Neural cell (in vitro differentiated cells): Measurements from ENCODE around the gene RDM1.

Experiments used
- EP300 ChIP-seq: fragments of 450-650 bp; conservative IDR thresholded peaks from 2 replicates; pipeline ENCODE4 v1.6.1; 2014; ENCODE audit warnings: antibody characterized with exemption, mild to moderate bottlenecking, moderate library complexity; ENCODE audit not compliant: poor library complexity, severe bottlenecking
- EZH2 ChIP-seq: fragments of 200-600, 300-800 bp; shearing (Covaris generic), sonication (generic); IDR thresholded peaks from 2 replicates; pipeline ENCODE4 v1.6.1; 2014; ENCODE audit warnings: antibody characterized with exemption, low read length, borderline replicate concordance, mild to moderate bottlenecking; ENCODE audit not compliant: insufficient read depth, poor library complexity, severe bottlenecking
- MXI1 ChIP-seq: fragments of 450-650 bp; conservative IDR thresholded peaks from 2 replicates; pipeline ENCODE4 v1.6.1; 2014; ENCODE audit warnings: antibody characterized with exemption, mild to moderate bottlenecking; ENCODE audit not compliant: poor library complexity, severe bottlenecking
- POLR2AphosphoS5 ChIP-seq: IDR thresholded peaks from 2 replicates; pipeline ENCODE4 v1.6.1; 2012
- RAD21 ChIP-seq: fragments of 450-650 bp; conservative IDR thresholded peaks from 2 replicates; pipeline ENCODE4 v1.6.1; 2014; ENCODE audit warnings: antibody characterized with exemption, mild to moderate bottlenecking, moderate library complexity
- SMC3 ChIP-seq: fragments of 450-650 bp; conservative IDR thresholded peaks from 2 replicates; pipeline ENCODE4 v1.6.1; 2014; ENCODE audit warnings: antibody characterized with exemption, mild to moderate bottlenecking, moderate library complexity; ENCODE audit not compliant: poor library complexity
- TAF1 ChIP-seq: IDR thresholded peaks from 2 replicates; pipeline ENCODE4 v1.6.1; 2012; ENCODE audit warnings: low read depth
- TF ChIP-seq, protein P1 (sequence below): fragments of 450-650 bp; IDR thresholded peaks from 2 replicates; pipeline ENCODE4 v1.5.1; 2014; ENCODE audit warnings: antibody characterized with exemption, mild to moderate bottlenecking, moderate library complexity; ENCODE audit not compliant: poor library complexity, severe bottlenecking
- TF ChIP-seq, protein P2 (sequence below): IDR thresholded peaks from 2 replicates; pipeline ENCODE4 v1.6.1; 2012; ENCODE audit warnings: borderline replicate concordance

DNA sequence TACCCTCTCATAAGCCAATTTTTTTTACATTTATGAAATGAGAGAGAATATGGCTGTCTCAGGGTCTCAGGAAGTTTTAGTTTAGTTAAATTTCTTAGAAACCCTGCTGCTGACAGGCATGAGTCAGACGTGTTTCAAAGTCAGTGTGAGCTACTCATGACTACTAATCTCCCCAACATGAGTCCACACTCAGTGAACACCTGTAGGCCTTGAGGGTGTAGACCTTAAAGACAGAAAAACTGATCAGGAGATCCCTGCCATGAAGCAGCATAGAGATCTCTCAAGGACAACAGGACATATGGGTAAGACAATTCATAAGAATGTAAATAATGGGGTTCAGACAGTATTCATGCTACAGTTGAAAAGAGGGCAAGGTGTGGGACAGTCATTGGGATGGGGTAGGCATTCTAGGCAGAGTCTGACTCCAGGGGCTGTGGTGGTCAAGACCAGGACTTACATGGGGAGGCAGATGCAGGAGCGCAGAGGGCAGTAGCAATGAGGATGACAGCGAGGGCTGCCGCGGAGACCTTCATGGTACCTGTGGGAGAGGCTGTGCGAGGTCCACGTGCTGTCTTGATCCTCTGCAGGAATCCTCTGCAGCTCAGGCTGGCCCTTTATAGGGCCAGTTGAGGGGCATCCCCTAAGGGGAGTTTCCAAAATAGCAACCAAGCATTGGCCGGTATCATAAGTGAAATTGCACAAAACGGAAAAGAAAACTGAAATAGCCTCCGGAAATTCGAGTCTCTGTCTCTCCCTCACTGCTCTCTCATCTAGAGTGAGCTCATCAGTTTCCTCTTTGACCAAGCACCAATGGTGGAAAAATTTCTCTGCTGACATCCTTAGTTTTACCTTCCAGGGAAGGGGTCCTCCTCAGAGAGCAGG lies 50.6 kb downstream of the RDM1 start, which contains the start of gene CCL5:
- TF ChIP-seq, protein P1, sequence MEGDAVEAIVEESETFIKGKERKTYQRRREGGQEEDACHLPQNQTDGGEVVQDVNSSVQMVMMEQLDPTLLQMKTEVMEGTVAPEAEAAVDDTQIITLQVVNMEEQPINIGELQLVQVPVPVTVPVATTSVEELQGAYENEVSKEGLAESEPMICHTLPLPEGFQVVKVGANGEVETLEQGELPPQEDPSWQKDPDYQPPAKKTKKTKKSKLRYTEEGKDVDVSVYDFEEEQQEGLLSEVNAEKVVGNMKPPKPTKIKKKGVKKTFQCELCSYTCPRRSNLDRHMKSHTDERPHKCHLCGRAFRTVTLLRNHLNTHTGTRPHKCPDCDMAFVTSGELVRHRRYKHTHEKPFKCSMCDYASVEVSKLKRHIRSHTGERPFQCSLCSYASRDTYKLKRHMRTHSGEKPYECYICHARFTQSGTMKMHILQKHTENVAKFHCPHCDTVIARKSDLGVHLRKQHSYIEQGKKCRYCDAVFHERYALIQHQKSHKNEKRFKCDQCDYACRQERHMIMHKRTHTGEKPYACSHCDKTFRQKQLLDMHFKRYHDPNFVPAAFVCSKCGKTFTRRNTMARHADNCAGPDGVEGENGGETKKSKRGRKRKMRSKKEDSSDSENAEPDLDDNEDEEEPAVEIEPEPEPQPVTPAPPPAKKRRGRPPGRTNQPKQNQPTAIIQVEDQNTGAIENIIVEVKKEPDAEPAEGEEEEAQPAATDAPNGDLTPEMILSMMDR = no peak
- TF ChIP-seq TAF1 (no peak), POLR2AphosphoS5 (no peak), MXI1 (no peak), EZH2 (no peak), EP300 (no peak), SMC3 (no peak), RAD21 (no peak)
- TF ChIP-seq, protein P2, sequence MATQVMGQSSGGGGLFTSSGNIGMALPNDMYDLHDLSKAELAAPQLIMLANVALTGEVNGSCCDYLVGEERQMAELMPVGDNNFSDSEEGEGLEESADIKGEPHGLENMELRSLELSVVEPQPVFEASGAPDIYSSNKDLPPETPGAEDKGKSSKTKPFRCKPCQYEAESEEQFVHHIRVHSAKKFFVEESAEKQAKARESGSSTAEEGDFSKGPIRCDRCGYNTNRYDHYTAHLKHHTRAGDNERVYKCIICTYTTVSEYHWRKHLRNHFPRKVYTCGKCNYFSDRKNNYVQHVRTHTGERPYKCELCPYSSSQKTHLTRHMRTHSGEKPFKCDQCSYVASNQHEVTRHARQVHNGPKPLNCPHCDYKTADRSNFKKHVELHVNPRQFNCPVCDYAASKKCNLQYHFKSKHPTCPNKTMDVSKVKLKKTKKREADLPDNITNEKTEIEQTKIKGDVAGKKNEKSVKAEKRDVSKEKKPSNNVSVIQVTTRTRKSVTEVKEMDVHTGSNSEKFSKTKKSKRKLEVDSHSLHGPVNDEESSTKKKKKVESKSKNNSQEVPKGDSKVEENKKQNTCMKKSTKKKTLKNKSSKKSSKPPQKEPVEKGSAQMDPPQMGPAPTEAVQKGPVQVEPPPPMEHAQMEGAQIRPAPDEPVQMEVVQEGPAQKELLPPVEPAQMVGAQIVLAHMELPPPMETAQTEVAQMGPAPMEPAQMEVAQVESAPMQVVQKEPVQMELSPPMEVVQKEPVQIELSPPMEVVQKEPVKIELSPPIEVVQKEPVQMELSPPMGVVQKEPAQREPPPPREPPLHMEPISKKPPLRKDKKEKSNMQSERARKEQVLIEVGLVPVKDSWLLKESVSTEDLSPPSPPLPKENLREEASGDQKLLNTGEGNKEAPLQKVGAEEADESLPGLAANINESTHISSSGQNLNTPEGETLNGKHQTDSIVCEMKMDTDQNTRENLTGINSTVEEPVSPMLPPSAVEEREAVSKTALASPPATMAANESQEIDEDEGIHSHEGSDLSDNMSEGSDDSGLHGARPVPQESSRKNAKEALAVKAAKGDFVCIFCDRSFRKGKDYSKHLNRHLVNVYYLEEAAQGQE = no peak
